ENCODE measurements around the gene ADARB2. TPM values are rescaled to one million over a fixed set of nuclear protein-coding genes. Genes with fewer than 3 reads are reported as not detected.

The ADARB2 gene
- total and polyA plus RNA-seq, 4 donors, result 0.55 to 0.70 (median 0.59) TPM; not detected in 1

- Histone ChIP-seq H3K9ac (ENCODE audit: low read depth in 1 of 2, low read length in 2 of 2) (no peak overlapping the region), H3K27ac (ENCODE audit: low read depth in 1 of 2, low read length in 2 of 2) (no peak overlapping the region), H3K36me3 (ENCODE audit: control insufficient read depth in 4 of 4, insufficient read depth in 3 of 4, low read depth in 1 of 4, low read length in 3 of 4) (no peaks in the 10 kb centered on the region), H3K9me3 (ENCODE audit: control insufficient read depth in 4 of 4, low read length in 3 of 4) (peaks cover 0 to 1% (median 0%) of the 10 kb centered on the region in 4 donors), H3K4me1 (ENCODE audit: control insufficient read depth in 4 of 4, insufficient read depth in 4 of 4, low read length in 3 of 4) (no peaks in the 10 kb centered on the region), H3K27me3 (ENCODE audit: control insufficient read depth in 4 of 4, insufficient read depth in 4 of 4, low read length in 3 of 4) (no peaks in the 10 kb centered on the region), H3K4me3 (ENCODE audit: low read depth in 1 of 3, low read length in 3 of 3) (no peak overlapping the region)
- TF ChIP-seq, protein P1, sequence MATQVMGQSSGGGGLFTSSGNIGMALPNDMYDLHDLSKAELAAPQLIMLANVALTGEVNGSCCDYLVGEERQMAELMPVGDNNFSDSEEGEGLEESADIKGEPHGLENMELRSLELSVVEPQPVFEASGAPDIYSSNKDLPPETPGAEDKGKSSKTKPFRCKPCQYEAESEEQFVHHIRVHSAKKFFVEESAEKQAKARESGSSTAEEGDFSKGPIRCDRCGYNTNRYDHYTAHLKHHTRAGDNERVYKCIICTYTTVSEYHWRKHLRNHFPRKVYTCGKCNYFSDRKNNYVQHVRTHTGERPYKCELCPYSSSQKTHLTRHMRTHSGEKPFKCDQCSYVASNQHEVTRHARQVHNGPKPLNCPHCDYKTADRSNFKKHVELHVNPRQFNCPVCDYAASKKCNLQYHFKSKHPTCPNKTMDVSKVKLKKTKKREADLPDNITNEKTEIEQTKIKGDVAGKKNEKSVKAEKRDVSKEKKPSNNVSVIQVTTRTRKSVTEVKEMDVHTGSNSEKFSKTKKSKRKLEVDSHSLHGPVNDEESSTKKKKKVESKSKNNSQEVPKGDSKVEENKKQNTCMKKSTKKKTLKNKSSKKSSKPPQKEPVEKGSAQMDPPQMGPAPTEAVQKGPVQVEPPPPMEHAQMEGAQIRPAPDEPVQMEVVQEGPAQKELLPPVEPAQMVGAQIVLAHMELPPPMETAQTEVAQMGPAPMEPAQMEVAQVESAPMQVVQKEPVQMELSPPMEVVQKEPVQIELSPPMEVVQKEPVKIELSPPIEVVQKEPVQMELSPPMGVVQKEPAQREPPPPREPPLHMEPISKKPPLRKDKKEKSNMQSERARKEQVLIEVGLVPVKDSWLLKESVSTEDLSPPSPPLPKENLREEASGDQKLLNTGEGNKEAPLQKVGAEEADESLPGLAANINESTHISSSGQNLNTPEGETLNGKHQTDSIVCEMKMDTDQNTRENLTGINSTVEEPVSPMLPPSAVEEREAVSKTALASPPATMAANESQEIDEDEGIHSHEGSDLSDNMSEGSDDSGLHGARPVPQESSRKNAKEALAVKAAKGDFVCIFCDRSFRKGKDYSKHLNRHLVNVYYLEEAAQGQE (IDR thresholded peaks at IDR 0.05), result no peak
- TF ChIP-seq RXRA (IDR thresholded peaks at IDR 0.05) (no peak), SP1 (IDR thresholded peaks at IDR 0.05) (no peak), FOXA1 (IDR thresholded peaks at IDR 0.05) (no peak), JUND (IDR thresholded peaks at IDR 0.05) (no peak), HNF4G (IDR thresholded peaks at IDR 0.05) (no peak)
- TF ChIP-seq, protein P2, sequence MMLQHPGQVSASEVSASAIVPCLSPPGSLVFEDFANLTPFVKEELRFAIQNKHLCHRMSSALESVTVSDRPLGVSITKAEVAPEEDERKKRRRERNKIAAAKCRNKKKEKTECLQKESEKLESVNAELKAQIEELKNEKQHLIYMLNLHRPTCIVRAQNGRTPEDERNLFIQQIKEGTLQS (IDR thresholded peaks at IDR 0.05), result no peak
- WGBS, result 81% methylated on average over 9 of the region's 9 CpGs
- no peak for DNase-seq (ENCODE audit: low spot score)
These were observed 407.7 kb downstream of the ADARB2 start for GRCh38 chr10:1329622-1330021.

- no peak overlapping the region for H3K27ac ChIP-seq (ENCODE audit: low read depth in 1 of 2, low read length in 2 of 2)
- no peak overlapping the region for H3K4me3 ChIP-seq (ENCODE audit: low read depth in 1 of 3, low read length in 3 of 3)
- no peak for DNase-seq (ENCODE audit: low spot score)
- no peaks in the 10 kb centered on the region for H3K27me3 ChIP-seq (ENCODE audit: control insufficient read depth in 4 of 4, insufficient read depth in 4 of 4, low read length in 3 of 4)
- no peak overlapping the region for H3K9ac ChIP-seq (ENCODE audit: low read depth in 1 of 2, low read length in 2 of 2)
- H3K9me3 ChIP-seq (ENCODE audit: control insufficient read depth in 4 of 4, low read length in 3 of 4), result peaks cover 0 to 1% (median 0%) of the 10 kb centered on the region in 4 donors
- 79% methylated on average over 5 of the region's 5 CpGs for WGBS
- TF ChIP-seq EGR1 (IDR thresholded peaks at IDR 0.05; ENCODE audit: low read depth in 2 of 2), result no peak
- no peaks in the 10 kb centered on the region for H3K4me1 ChIP-seq (ENCODE audit: control insufficient read depth in 4 of 4, insufficient read depth in 4 of 4, low read length in 3 of 4)
- no peaks in the 10 kb centered on the region for H3K36me3 ChIP-seq (ENCODE audit: control insufficient read depth in 4 of 4, insufficient read depth in 3 of 4, low read depth in 1 of 4, low read length in 3 of 4)
These were observed 408.2 kb downstream of the ADARB2 start for GRCh38 chr10:1328981-1329614.

- Histone ChIP-seq H3K4me1 (ENCODE audit: control insufficient read depth in 4 of 4, insufficient read depth in 4 of 4, low read length in 3 of 4) (no peaks in the 10 kb centered on the region), H3K4me3 (ENCODE audit: low read depth in 1 of 3, low read length in 3 of 3) (no peak overlapping the region), H3K9me3 (ENCODE audit: control insufficient read depth in 4 of 4, low read length in 3 of 4) (peaks cover 0 to 1% (median 0%) of the 10 kb centered on the region in 4 donors), H3K9ac (ENCODE audit: low read depth in 1 of 2, low read length in 2 of 2) (no peak overlapping the region), H3K36me3 (ENCODE audit: control insufficient read depth in 4 of 4, insufficient read depth in 3 of 4, low read depth in 1 of 4, low read length in 3 of 4) (no peaks in the 10 kb centered on the region), H3K27me3 (ENCODE audit: control insufficient read depth in 4 of 4, insufficient read depth in 4 of 4, low read length in 3 of 4) (no peaks in the 10 kb centered on the region), H3K27ac (ENCODE audit: low read depth in 1 of 2, low read length in 2 of 2) (no peak overlapping the region)
- DNase-seq (ENCODE audit: low spot score), result no peak
- WGBS, result 76% methylated on average over 15 of the region's 15 CpGs
- TF ChIP-seq HNF4A (conservative IDR thresholded peaks at IDR 0.05) (no peak), JUND (IDR thresholded peaks at IDR 0.05) (no peak), RAD21 (IDR thresholded peaks at IDR 0.05) (no peak), HNF4G (IDR thresholded peaks at IDR 0.05) (no peak), ZBTB33 (IDR thresholded peaks at IDR 0.05) (no peak), FOXA1 (IDR thresholded peaks at IDR 0.05) (no peak), EGR1 (IDR thresholded peaks at IDR 0.05; ENCODE audit: low read depth in 2 of 2) (no peak), FOXA2 (IDR thresholded peaks at IDR 0.05) (no peak), NR2F2 (IDR thresholded peaks at IDR 0.05) (no peak), TAF1 (conservative IDR thresholded peaks at IDR 0.05) (no peak), GABPA (IDR thresholded peaks at IDR 0.05 in 1 of 2, conservative IDR thresholded peaks at IDR 0.05 in 1 of 2) (no peak), SP1 (IDR thresholded peaks at IDR 0.05) (no peak)
- TF ChIP-seq, protein P3, sequence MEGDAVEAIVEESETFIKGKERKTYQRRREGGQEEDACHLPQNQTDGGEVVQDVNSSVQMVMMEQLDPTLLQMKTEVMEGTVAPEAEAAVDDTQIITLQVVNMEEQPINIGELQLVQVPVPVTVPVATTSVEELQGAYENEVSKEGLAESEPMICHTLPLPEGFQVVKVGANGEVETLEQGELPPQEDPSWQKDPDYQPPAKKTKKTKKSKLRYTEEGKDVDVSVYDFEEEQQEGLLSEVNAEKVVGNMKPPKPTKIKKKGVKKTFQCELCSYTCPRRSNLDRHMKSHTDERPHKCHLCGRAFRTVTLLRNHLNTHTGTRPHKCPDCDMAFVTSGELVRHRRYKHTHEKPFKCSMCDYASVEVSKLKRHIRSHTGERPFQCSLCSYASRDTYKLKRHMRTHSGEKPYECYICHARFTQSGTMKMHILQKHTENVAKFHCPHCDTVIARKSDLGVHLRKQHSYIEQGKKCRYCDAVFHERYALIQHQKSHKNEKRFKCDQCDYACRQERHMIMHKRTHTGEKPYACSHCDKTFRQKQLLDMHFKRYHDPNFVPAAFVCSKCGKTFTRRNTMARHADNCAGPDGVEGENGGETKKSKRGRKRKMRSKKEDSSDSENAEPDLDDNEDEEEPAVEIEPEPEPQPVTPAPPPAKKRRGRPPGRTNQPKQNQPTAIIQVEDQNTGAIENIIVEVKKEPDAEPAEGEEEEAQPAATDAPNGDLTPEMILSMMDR (IDR thresholded peaks at IDR 0.05; ENCODE audit: low read depth, low read length, missing input control), result no peak
These were observed 409.0 kb downstream of the ADARB2 start for GRCh38 chr10:1328161-1328823.
